K562 (cell line): ENCODE results near the gene ITGA7. TPM values are rescaled to one million over a fixed set of nuclear protein-coding genes. Genes with fewer than 3 reads are reported as not detected.

Experiments used
- ATAC-seq: fragments of 200-7000 bp; cut with Tn5 transposase; 3 replicates; pipeline ENCODE4 v1.9.1; 2020; ENCODE audit warnings: moderate library complexity
- BruUV-seq: library from RNA; stranded (reverse); fragments of 400-500 nt; replicated peaks from 2 replicates; lab custom pipeline; 2021; lab: Mats Ljungman, UMichigan
- CTCF ChIA-PET: fragments of 300-600 bp; formaldehyde crosslinking; extraction: SDS; loops from one replicate; lab custom pipeline; 2021; ENCODE audit warnings: low intra/inter-chr PET ratio; lab: Yijun Ruan, JAX
- POLR2A ChIA-PET: fragments of 300-600, 350-650 bp; sonication (Branson Sonifier 250); formaldehyde crosslinking; extraction: SDS; loops from one replicate; lab custom pipeline; 2021; ENCODE audit warnings: antibody characterized with exemption, inconsistent platforms; lab: Yijun Ruan, JAX
- DNase-seq, 4 experiments: peaks; one replicate each; pipeline versions ENCODE4 v3.0.0 to v3.0.0-alpha.2; 2011 to 2018; ENCODE audit warnings: low spot score in 3 of 4, mixed read lengths in 3 of 4; ENCODE audit errors: extremely low read depth in 1 of 4
- FAIRE-seq: peaks from 2 replicates; lab custom pipeline; 2011; peaks lifted over from hg19 to GRCh38; lab: Jason Lieb, UNC
- H2AFZ ChIP-seq: 2 replicates; pipeline ENCODE4 v1.6.0; 2011; ENCODE audit warnings: low read depth, low read length, control low read depth, inconsistent platforms
- H3K27ac ChIP-seq: fragments of 200-600 bp; 3 replicates; pipeline ENCODE4 v1.8.0; 2011; ENCODE audit warnings: low read depth, mild to moderate bottlenecking, control low read depth, inconsistent platforms, low read length, moderate library complexity, mixed read lengths; ENCODE audit errors: extremely low read depth
- H3K27me3 ChIP-seq, 2 experiments: fragments of 300-600 bp in 1 of 2; 2 replicates in 1 of 2; 3 replicates in 1 of 2; pipeline versions ENCODE4 v1.6.0 to v1.8.0; 2011; ENCODE audit warnings: inconsistent platforms in 2 of 2, low read length in 2 of 2, mild to moderate bottlenecking in 1 of 2, mixed read lengths in 1 of 2, moderate library complexity in 1 of 2; ENCODE audit not compliant: control insufficient read depth in 2 of 2, insufficient read depth in 2 of 2
- H3K36me3 ChIP-seq: fragments of 300-600 bp; 3 replicates; pipeline ENCODE4 v1.8.0; 2011; ENCODE audit warnings: mild to moderate bottlenecking, low read length, inconsistent platforms; ENCODE audit not compliant: control insufficient read depth, insufficient read depth
- H3K4me1 ChIP-seq, 2 experiments: fragments of 200-600 bp in 1 of 2; replicated peaks in 1 of 2; 2 replicates in 1 of 2; 3 replicates in 1 of 2; pipeline versions ENCODE4 v1.5.1 to v1.8.0; 2011; ENCODE audit warnings: inconsistent platforms in 2 of 2, low read length in 2 of 2, mild to moderate bottlenecking in 1 of 2, mixed read lengths in 1 of 2, moderate library complexity in 1 of 2; ENCODE audit not compliant: control insufficient read depth in 2 of 2, insufficient read depth in 2 of 2
- H3K4me2 ChIP-seq: 2 replicates; pipeline ENCODE4 v1.6.1; 2011; ENCODE audit warnings: low read length, control low read depth, inconsistent platforms, mixed read lengths; ENCODE audit not compliant: insufficient read depth
- H3K4me3 ChIP-seq: fragments of 200-600 bp; sonication (generic), shearing (Covaris generic); 2 replicates; pipeline ENCODE4 v1.5.1; 2016; ENCODE audit warnings: control low read depth, inconsistent platforms
- H3K79me2 ChIP-seq: fragments of 200-600 bp; 3 replicates; pipeline ENCODE4 v1.8.0; 2011; ENCODE audit warnings: low read length, inconsistent platforms; ENCODE audit not compliant: control insufficient read depth, insufficient read depth
- H3K9ac ChIP-seq, 2 experiments: 2 replicates each; pipeline versions ENCODE4 v1.6.0 to v1.6.1; 2011; ENCODE audit warnings: low read depth in 2 of 2, low read length in 2 of 2, control low read depth in 1 of 2, inconsistent platforms in 1 of 2, mild to moderate bottlenecking in 1 of 2, mixed read lengths in 1 of 2; ENCODE audit not compliant: insufficient read depth in 1 of 2
- H3K9me1 ChIP-seq: one replicate; pipeline ENCODE4 v1.6.0; 2011; ENCODE audit warnings: inconsistent platforms, mild to moderate bottlenecking, low read length, moderate library complexity; ENCODE audit not compliant: control insufficient read depth, insufficient read depth
- H3K9me3 ChIP-seq: replicated peaks from 2 replicates; pipeline ENCODE4 v1.5.1; 2011; ENCODE audit warnings: low read depth, low read length, inconsistent platforms; ENCODE audit not compliant: control insufficient read depth, insufficient read depth
- H4K20me1 ChIP-seq: replicated peaks from 2 replicates; pipeline ENCODE4 v1.6.1; 2011; ENCODE audit warnings: low read length, inconsistent platforms, mixed read lengths; ENCODE audit not compliant: control insufficient read depth, insufficient read depth
- CSDE1 ChIP-seq, 2 experiments: fragments of 450-650 bp; IDR thresholded peaks; 2 replicates each; pipeline ENCODE4 v1.6.1; 2016; ENCODE audit warnings: mild to moderate bottlenecking in 1 of 2
- HNRNPLL ChIP-seq: fragments of 200-400 bp; formaldehyde crosslinking; IDR thresholded peaks from 2 replicates; pipeline ENCODE4 v1.6.1; 2017; ENCODE audit warnings: low read length, low read depth, mild to moderate bottlenecking; ENCODE audit not compliant: poor library complexity, severe bottlenecking
- NR1H2 ChIP-seq: sonication (generic); formaldehyde crosslinking; IDR thresholded peaks from 2 replicates; pipeline ENCODE4 v1.4.0; 2020; ENCODE audit warnings: mild to moderate bottlenecking, missing genetic modification reagents
- NR4A1 ChIP-seq, 2 experiments: fragments of 250-450 bp in 1 of 2; fragments of 450-650 bp in 1 of 2; sonication (Bioruptor Pico) in 1 of 2; IDR thresholded peaks; 2 replicates each; pipeline versions ENCODE4 v1.4.0 to v1.6.1; 2016 to 2020; ENCODE audit warnings: mild to moderate bottlenecking in 2 of 2, missing compliant biosample characterization in 1 of 2, missing genetic modification characterization in 1 of 2, moderate library complexity in 1 of 2
- RUNX1 ChIP-seq: sonication (generic); IDR thresholded peaks from 2 replicates; pipeline ENCODE4 v1.6.1; 2016; ENCODE audit warnings: antibody characterized with exemption, low read depth
- SAP30 ChIP-seq: fragments of 200-600 bp; sonication (generic); IDR thresholded peaks from 2 replicates; pipeline ENCODE4 v1.6.1; 2012; ENCODE audit warnings: borderline replicate concordance, low read depth, mild to moderate bottlenecking, moderate library complexity, low read length, control low read depth, inconsistent platforms; ENCODE audit not compliant: insufficient read depth, poor library complexity, severe bottlenecking
- TCFL5 ChIP-seq: fragments of 250-450 bp; sonication (Bioruptor Pico); conservative IDR thresholded peaks from 2 replicates; pipeline ENCODE4 v1.6.1; 2021; ENCODE audit warnings: mild to moderate bottlenecking, moderate library complexity, matching md5 sums
- TSC22D4 ChIP-seq: fragments of 450-650 bp; IDR thresholded peaks from 2 replicates; pipeline ENCODE4 v1.6.1; 2016; ENCODE audit warnings: missing genetic modification characterization, missing biosample characterization, control low read depth
- ZEB2 ChIP-seq: fragments of 450-650 bp; IDR thresholded peaks from 2 replicates; pipeline ENCODE4 v1.6.1; 2016
- ZNF217 ChIP-seq: sonication (generic); formaldehyde crosslinking; IDR thresholded peaks from 2 replicates; pipeline ENCODE4 v1.8.0; 2022; ENCODE audit warnings: mild to moderate bottlenecking, missing genetic modification reagents
- ZNF644 ChIP-seq: fragments of 200-800 bp; sonication (Bioruptor generic); IDR thresholded peaks from 2 replicates; pipeline ENCODE4 v1.6.1; 2016; ENCODE audit warnings: low read depth, missing genetic modification characterization, missing compliant biosample characterization
- ZNF696 ChIP-seq: fragments of 250-450 bp; sonication (Bioruptor Pico); conservative IDR thresholded peaks from 2 replicates; pipeline ENCODE4 v1.4.0; 2020; ENCODE audit warnings: mild to moderate bottlenecking, moderate library complexity
- WGBS: fragments of 100-300 bp; shearing (Covaris generic); methylation state at CpG from one replicate; pipeline ENCODE4 v1.1.6; 2016; ENCODE audit warnings: low coverage, mixed read lengths; ENCODE audit not compliant: insufficient coverage; ENCODE audit errors: missing lambda C conversion rate; 5-methylcytosine and 5-hydroxymethylcytosine counted together
- in situ Hi-C: fragments of 300-500 bp; cut with MboI; formaldehyde crosslinking; loops from 4 replicates; pipeline ENCODE4 v1.15.0; 2018; ENCODE audit warnings: inconsistent platforms, mixed read lengths
- intact Hi-C: fragments of 100-400 bp; cut with micrococcal nuclease; formaldehyde crosslinking; loops from 2 replicates; pipeline ENCODE4 v1.14.2; 2022
- polyA plus RNA-seq, 8 experiments: library from polyadenylated mRNA; depleted of rRNA in 4 of 8; stranded (reverse) in 5 of 8; unstranded in 3 of 8; fragments of >200 nt; fragmentation: Nextera tagmentation in 2 of 8; fragmentation: Illumina TruSeq in 1 of 8; extraction: Ambion mirVana in 2 of 8; extraction: Trizol in 1 of 8; gene quantifications; 2 replicates each; pipeline versions ENCODE4 v1.2.1 to v1.2.3, GENCODE V29; 2011 to 2014; ENCODE audit warnings: inconsistent platforms in 1 of 8, missing spikeins in 1 of 8
- total RNA-seq, 7 experiments: library from RNA; depleted of rRNA in 6 of 7; stranded (reverse); fragments of >200 nt in 6 of 7; fragmentation: Illumina TruSeq in 2 of 7; extraction: Trizol in 2 of 7; gene quantifications; 2 replicates each; pipeline versions ENCODE4 v1.2.1 to v1.2.3, GENCODE V29; 2011 to 2021; ENCODE audit warnings: low replicate concordance in 1 of 7
- TF ChIP-seq, protein P1 (sequence below): fragments of 450-650 bp; formaldehyde crosslinking; IDR thresholded peaks from 2 replicates; pipeline ENCODE4 v1.4.0; 2020; ENCODE audit warnings: mild to moderate bottlenecking, moderate library complexity
- TF ChIP-seq, protein P2 (sequence below): IDR thresholded peaks from 2 replicates; pipeline ENCODE4 v1.6.1; 2012; ENCODE audit warnings: low read depth, low read length, improper control_type of control experiment, borderline replicate concordance
- TF ChIP-seq, protein P3 (sequence below): fragments of 250-450 bp; sonication (Bioruptor Pico); IDR thresholded peaks from 2 replicates; pipeline ENCODE4 v1.8.0; 2021; ENCODE audit warnings: mild to moderate bottlenecking, moderate library complexity
- TF ChIP-seq, protein P4 (sequence below): sonication (generic); formaldehyde crosslinking; IDR thresholded peaks from 2 replicates; pipeline ENCODE4 v1.8.1; 2023; ENCODE audit warnings: mild to moderate bottlenecking, missing genetic modification reagents

Gene ITGA7
- total and polyA plus RNA-seq, 9 of the 15 experiments (the other 6 are each of a cell fraction or from before 2014, with no cell fraction given), result 0.11 to 2.3 (median 0.56) TPM; not detected in 1

DNA sequence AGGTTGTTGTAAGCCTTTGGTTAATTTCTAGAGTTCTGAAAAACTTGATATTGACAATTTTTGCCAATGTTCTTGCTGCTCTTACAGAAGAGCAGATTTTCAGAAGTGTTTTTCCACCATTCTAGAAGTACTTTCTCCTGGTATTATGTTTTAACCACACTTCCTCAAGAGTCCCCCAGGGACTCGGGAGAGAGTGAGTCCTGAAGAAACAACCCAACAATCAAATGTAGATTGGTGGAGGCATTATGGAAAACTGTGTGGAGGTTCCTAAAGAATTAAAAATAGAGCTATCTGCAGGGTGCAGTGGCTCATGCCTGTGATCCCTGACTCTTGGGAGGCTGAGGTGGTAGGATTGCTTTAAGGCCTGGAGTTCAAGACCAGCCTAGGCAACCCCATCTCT, 44.3 kb downstream of the ITGA7 start:
- Histone ChIP-seq H3K4me2 (no peak overlapping the region), H3K9ac (no peak overlapping the region), H4K20me1 (no peaks in the 10 kb centered on the region), H3K4me1 (peaks cover 0 to 11% of the 10 kb centered on the region in 2 experiments; a peak in 3 of 5 replicates), H3K4me3 (no peak overlapping the region), H3K79me2 (no peaks in the 10 kb centered on the region), H3K9me3 (no peaks in the 10 kb centered on the region), H3K27ac (no peak overlapping the region), H3K36me3 (no peaks in the 10 kb centered on the region), H3K27me3 (peaks cover 2 to 5% of the 10 kb centered on the region in 2 experiments; a peak in 1 of 5 replicates), H2AFZ (no peak overlapping the region), H3K9me1 (no peaks in the 10 kb centered on the region)
- no TSS peak for BruUV-seq
- FAIRE-seq (no peak), ATAC-seq (no peak), DNase-seq (no peak)
- POLR2A ChIA-PET, result interaction anchor here (0.5 kb wide), 1 partner anchor 109 kb away, joined by 5 read pairs; no protein-coding TSS in a partner anchor
- WGBS, result 9% methylated on average over 1 of the region's 1 CpG
- intact Hi-C loops, result no loop called here
- in situ Hi-C loops, result no loop called here
- CTCF ChIA-PET, result no interaction called here
- TF ChIP-seq CSDE1 (IDR thresholded peaks at IDR 0.05), result no peak
- no peak for TF ChIP-seq ZEB2
- no peak for TF ChIP-seq TSC22D4 (tag)
- TF ChIP-seq, protein P1, sequence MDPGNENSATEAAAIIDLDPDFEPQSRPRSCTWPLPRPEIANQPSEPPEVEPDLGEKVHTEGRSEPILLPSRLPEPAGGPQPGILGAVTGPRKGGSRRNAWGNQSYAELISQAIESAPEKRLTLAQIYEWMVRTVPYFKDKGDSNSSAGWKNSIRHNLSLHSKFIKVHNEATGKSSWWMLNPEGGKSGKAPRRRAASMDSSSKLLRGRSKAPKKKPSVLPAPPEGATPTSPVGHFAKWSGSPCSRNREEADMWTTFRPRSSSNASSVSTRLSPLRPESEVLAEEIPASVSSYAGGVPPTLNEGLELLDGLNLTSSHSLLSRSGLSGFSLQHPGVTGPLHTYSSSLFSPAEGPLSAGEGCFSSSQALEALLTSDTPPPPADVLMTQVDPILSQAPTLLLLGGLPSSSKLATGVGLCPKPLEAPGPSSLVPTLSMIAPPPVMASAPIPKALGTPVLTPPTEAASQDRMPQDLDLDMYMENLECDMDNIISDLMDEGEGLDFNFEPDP, result no peak
- no peak for TF ChIP-seq ZNF644 (tag)
- TF ChIP-seq, protein P2, sequence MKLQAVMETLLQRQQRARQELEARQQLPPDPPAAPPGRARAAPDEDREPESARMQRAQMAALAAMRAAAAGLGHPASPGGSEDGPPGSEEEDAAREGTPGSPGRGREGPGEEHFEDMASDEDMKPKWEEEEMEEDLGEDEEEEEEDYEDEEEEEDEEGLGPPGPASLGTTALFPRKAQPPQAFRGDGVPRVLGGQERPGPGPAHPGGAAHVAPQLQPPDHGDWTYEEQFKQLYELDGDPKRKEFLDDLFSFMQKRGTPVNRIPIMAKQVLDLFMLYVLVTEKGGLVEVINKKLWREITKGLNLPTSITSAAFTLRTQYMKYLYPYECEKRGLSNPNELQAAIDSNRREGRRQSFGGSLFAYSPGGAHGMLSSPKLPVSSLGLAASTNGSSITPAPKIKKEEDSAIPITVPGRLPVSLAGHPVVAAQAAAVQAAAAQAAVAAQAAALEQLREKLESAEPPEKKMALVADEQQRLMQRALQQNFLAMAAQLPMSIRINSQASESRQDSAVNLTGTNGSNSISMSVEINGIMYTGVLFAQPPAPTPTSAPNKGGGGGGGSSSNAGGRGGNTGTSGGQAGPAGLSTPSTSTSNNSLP, result no peak
- TF ChIP-seq, protein P3, sequence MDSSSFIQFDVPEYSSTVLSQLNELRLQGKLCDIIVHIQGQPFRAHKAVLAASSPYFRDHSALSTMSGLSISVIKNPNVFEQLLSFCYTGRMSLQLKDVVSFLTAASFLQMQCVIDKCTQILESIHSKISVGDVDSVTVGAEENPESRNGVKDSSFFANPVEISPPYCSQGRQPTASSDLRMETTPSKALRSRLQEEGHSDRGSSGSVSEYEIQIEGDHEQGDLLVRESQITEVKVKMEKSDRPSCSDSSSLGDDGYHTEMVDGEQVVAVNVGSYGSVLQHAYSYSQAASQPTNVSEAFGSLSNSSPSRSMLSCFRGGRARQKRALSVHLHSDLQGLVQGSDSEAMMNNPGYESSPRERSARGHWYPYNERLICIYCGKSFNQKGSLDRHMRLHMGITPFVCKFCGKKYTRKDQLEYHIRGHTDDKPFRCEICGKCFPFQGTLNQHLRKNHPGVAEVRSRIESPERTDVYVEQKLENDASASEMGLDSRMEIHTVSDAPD (CRISPR knock-in tag), result no peak
- TF ChIP-seq TCFL5, result no peak
- no peak for TF ChIP-seq SAP30
- no peak for TF ChIP-seq NR4A1 (CRISPR knock-in tag; IDR thresholded peaks at IDR 0.05)
- no peak for TF ChIP-seq NR4A1 (tag; IDR thresholded peaks at IDR 0.05)
- TF ChIP-seq HNRNPLL, result no peak
- no peak for TF ChIP-seq ZNF217 (CRISPR knock-in tag)
- TF ChIP-seq, protein P4, sequence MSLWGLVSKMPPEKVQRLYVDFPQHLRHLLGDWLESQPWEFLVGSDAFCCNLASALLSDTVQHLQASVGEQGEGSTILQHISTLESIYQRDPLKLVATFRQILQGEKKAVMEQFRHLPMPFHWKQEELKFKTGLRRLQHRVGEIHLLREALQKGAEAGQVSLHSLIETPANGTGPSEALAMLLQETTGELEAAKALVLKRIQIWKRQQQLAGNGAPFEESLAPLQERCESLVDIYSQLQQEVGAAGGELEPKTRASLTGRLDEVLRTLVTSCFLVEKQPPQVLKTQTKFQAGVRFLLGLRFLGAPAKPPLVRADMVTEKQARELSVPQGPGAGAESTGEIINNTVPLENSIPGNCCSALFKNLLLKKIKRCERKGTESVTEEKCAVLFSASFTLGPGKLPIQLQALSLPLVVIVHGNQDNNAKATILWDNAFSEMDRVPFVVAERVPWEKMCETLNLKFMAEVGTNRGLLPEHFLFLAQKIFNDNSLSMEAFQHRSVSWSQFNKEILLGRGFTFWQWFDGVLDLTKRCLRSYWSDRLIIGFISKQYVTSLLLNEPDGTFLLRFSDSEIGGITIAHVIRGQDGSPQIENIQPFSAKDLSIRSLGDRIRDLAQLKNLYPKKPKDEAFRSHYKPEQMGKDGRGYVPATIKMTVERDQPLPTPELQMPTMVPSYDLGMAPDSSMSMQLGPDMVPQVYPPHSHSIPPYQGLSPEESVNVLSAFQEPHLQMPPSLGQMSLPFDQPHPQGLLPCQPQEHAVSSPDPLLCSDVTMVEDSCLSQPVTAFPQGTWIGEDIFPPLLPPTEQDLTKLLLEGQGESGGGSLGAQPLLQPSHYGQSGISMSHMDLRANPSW (CRISPR knock-in tag), result no peak
- no peak for TF ChIP-seq NR1H2
- TF ChIP-seq RUNX1, result no peak
- TF ChIP-seq ZNF696 (CRISPR knock-in tag), result no peak
